ENCODE measurements around the gene PITPNC1.

DNA sequence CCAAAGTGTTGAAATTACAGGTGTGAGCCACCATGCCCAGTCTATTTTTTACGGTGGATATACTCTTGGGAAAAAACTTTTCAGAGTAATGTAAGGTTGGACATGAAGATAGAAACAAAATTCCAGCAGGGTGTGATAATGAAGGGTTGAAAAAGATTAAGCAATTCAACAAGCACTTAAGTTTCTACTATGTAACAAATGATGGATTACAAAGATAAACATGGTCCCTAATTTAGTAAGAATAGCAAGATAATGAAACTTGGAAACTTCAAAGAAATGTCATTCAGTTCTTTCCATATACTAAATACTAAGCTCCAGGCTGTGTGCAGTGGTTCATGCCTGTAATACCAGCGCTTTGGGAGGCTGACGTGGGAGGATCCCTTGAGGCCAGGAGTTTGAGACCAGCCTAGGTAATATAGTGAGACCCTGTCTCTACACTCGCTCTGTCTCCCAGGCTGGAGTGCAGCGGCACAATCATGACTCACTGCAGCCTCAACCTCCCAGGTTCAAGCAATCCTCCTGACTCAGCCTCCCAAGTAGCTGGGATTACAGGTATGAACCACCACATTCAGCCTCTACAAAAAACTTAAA is 41.7 kb upstream of the PITPNC1 start:
- TF ChIP-seq, protein P1, sequence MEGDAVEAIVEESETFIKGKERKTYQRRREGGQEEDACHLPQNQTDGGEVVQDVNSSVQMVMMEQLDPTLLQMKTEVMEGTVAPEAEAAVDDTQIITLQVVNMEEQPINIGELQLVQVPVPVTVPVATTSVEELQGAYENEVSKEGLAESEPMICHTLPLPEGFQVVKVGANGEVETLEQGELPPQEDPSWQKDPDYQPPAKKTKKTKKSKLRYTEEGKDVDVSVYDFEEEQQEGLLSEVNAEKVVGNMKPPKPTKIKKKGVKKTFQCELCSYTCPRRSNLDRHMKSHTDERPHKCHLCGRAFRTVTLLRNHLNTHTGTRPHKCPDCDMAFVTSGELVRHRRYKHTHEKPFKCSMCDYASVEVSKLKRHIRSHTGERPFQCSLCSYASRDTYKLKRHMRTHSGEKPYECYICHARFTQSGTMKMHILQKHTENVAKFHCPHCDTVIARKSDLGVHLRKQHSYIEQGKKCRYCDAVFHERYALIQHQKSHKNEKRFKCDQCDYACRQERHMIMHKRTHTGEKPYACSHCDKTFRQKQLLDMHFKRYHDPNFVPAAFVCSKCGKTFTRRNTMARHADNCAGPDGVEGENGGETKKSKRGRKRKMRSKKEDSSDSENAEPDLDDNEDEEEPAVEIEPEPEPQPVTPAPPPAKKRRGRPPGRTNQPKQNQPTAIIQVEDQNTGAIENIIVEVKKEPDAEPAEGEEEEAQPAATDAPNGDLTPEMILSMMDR (IDR thresholded peaks at IDR 0.05; ENCODE audit: low read length), result no peak
- no peak for TF ChIP-seq EZH2 (optimal IDR thresholded peaks at IDR 0.05; ENCODE audit: low read depth, low read length)
- TF ChIP-seq EZH2phosphoT487 (IDR thresholded peaks at IDR 0.05; ENCODE audit: low read length), result no peak
